HCT116 (cell line): ENCODE measurements around the gene STK11. TPM values are rescaled to one million over a fixed set of nuclear protein-coding genes. Genes with fewer than 3 reads are reported as not detected.

Experiments used
- ATAC-seq: fragments of 200-7000 bp; cut with Tn5 transposase; 2 replicates; pipeline ENCODE4 v1.9.1; 2020; ENCODE audit warnings: mild to moderate bottlenecking, moderate library complexity
- BruUV-seq: library from RNA; stranded (reverse); fragments of 400-500 nt; replicated peaks from 2 replicates; lab custom pipeline; 2021; lab: Mats Ljungman, UMichigan
- CTCF ChIA-PET: fragments of 300-600 bp; sonication (Branson Sonifier 250); formaldehyde crosslinking; loops from one replicate; lab custom pipeline; 2021; ENCODE audit warnings: antibody characterized with exemption; lab: Charles Lee
- POLR2A ChIA-PET: fragments of 300-600, 350-600 bp; sonication (Branson Sonifier 250); formaldehyde crosslinking; loops from one replicate; lab custom pipeline; 2021; ENCODE audit warnings: antibody characterized with exemption; lab: Charles Lee
- RAD21 ChIA-PET, 2 experiments: fragments of 300-600 bp; sonication (Branson Sonifier 250); formaldehyde crosslinking; loops; one replicate each; lab custom pipeline; 2023; ENCODE audit warnings: low total read pairs in 2 of 2; ENCODE audit not compliant: uncharacterized antibody in 2 of 2, unreplicated experiment in 2 of 2, low non-redundant PET in 1 of 2; lab: Charles Lee
- DNase-seq: peaks from one replicate; pipeline ENCODE4 v3.0.0-alpha.2; 2010; ENCODE audit warnings: low read depth, low spot score
- H2AFZ ChIP-seq: fragments of 200-600 bp; shearing (Covaris generic), sonication (generic); 2 replicates; pipeline ENCODE4 v1.6.1; 2017; ENCODE audit warnings: low read depth, mixed run types, mixed read lengths, antibody characterized with exemption, low read length; ENCODE audit not compliant: poor library complexity, severe bottlenecking
- H3K27ac ChIP-seq: 2 replicates; pipeline ENCODE4 v1.5.1; 2012; ENCODE audit warnings: low read depth, low read length
- H3K27me3 ChIP-seq: fragments of 200-600 bp; sonication (generic); 2 replicates; pipeline ENCODE4 v1.6.1; 2016; ENCODE audit warnings: mixed run types, low read length, mixed read lengths; ENCODE audit not compliant: insufficient read depth
- H3K36me3 ChIP-seq, 2 experiments: fragments of 200-500 bp in 1 of 2; fragments of 200-600 bp in 1 of 2; sonication (Bioruptor generic) in 1 of 2; sonication (generic) in 1 of 2; 2 replicates each; pipeline versions ENCODE4 v1.5.1 to v1.6.1; 2014 to 2016; ENCODE audit warnings: low read length in 2 of 2, inconsistent platforms in 1 of 2, mixed read lengths in 1 of 2, mixed run types in 1 of 2; ENCODE audit not compliant: insufficient read depth in 2 of 2, control insufficient read depth in 1 of 2
- H3K4me1 ChIP-seq, 2 experiments: fragments of 200-600 bp in 1 of 2; sonication (generic) in 1 of 2; 2 replicates each; pipeline versions ENCODE4 v1.5.1 to v1.6.1; 2012 to 2017; ENCODE audit warnings: low read length in 2 of 2, inconsistent platforms in 1 of 2, mild to moderate bottlenecking in 1 of 2, mixed read lengths in 1 of 2, mixed run types in 1 of 2, moderate library complexity in 1 of 2; ENCODE audit not compliant: insufficient read depth in 2 of 2, control insufficient read depth in 1 of 2
- H3K4me2 ChIP-seq: fragments of 200-600 bp; sonication (generic); 2 replicates; pipeline ENCODE4 v1.6.1; 2017; ENCODE audit warnings: mixed run types, low read length, mixed read lengths
- H3K4me3 ChIP-seq, 2 experiments: fragments of 200-600 bp in 1 of 2; sonication (generic) in 1 of 2; replicated peaks in 1 of 2; 2 replicates each; pipeline ENCODE4 v1.5.1; 2011 to 2016; ENCODE audit warnings: low read length in 2 of 2, control low read depth in 1 of 2, low read depth in 1 of 2, mild to moderate bottlenecking in 1 of 2, mixed read lengths in 1 of 2, mixed run types in 1 of 2
- H3K79me2 ChIP-seq: fragments of 200-600 bp; sonication (generic); 2 replicates; pipeline ENCODE4 v1.6.1; 2017; ENCODE audit warnings: mild to moderate bottlenecking, mixed run types, low read length, moderate library complexity, mixed read lengths; ENCODE audit not compliant: insufficient read depth
- H3K9ac ChIP-seq: fragments of 200-600 bp; sonication (generic); 2 replicates; pipeline ENCODE4 v1.6.1; 2016; ENCODE audit warnings: low read length, mixed read lengths
- H3K9me2 ChIP-seq: fragments of 200-600 bp; sonication (generic), shearing (Covaris generic); 2 replicates; pipeline ENCODE4 v1.6.1; 2017; ENCODE audit warnings: mixed run types, mild to moderate bottlenecking, moderate library complexity; ENCODE audit not compliant: insufficient read depth
- H3K9me3 ChIP-seq, 2 experiments: fragments of 200-500 bp in 1 of 2; fragments of 200-600 bp in 1 of 2; sonication (Bioruptor generic) in 1 of 2; sonication (generic) in 1 of 2; 2 replicates each; pipeline ENCODE4 v1.6.1; 2014 to 2017; ENCODE audit warnings: low read length in 2 of 2, mixed read lengths in 2 of 2, inconsistent platforms in 1 of 2, low read depth in 1 of 2, mild to moderate bottlenecking in 1 of 2, mixed run types in 1 of 2, moderate library complexity in 1 of 2; ENCODE audit not compliant: control insufficient read depth in 1 of 2, insufficient read depth in 1 of 2
- H4K20me1 ChIP-seq: fragments of 200-600 bp; sonication (generic), shearing (Covaris generic); 2 replicates; pipeline ENCODE4 v1.6.1; 2017; ENCODE audit warnings: mixed run types, mild to moderate bottlenecking, moderate library complexity; ENCODE audit not compliant: insufficient read depth
- EGR1 ChIP-seq: IDR thresholded peaks from 2 replicates; pipeline ENCODE4 v1.6.1; 2012; ENCODE audit warnings: low read depth
- EZH2 ChIP-seq: fragments of 200-600 bp; sonication (generic); IDR thresholded peaks from 2 replicates; pipeline ENCODE4 v1.6.1; 2017; ENCODE audit warnings: antibody characterized with exemption, mixed run types
- EZH2phosphoT487 ChIP-seq: fragments of 200-600 bp; IDR thresholded peaks from 2 replicates; pipeline ENCODE4 v1.6.1; 2018; ENCODE audit warnings: antibody characterized with exemption, borderline replicate concordance
- JUND ChIP-seq: IDR thresholded peaks from 2 replicates; pipeline ENCODE4 v1.6.1; 2012
- POLR2A ChIP-seq: IDR thresholded peaks from 2 replicates; pipeline ENCODE4 v1.7.0; 2011; ENCODE audit warnings: borderline replicate concordance; ENCODE audit not compliant: insufficient read depth, insufficient read length; ENCODE audit errors: extremely low read depth
- POLR2AphosphoS5 ChIP-seq: IDR thresholded peaks from 2 replicates; pipeline ENCODE4 v1.6.1; 2011; ENCODE audit warnings: mild to moderate bottlenecking, low read depth, low read length, moderate library complexity
- RAD21 ChIP-seq: IDR thresholded peaks from 2 replicates; pipeline ENCODE4 v1.6.1; 2012; ENCODE audit warnings: low read depth, mild to moderate bottlenecking
- SIN3A ChIP-seq: IDR thresholded peaks from 2 replicates; pipeline ENCODE4 v1.6.1; 2012; ENCODE audit warnings: low read depth
- SRF ChIP-seq: IDR thresholded peaks from 2 replicates; pipeline ENCODE4 v1.6.1; 2012; ENCODE audit warnings: low read depth
- TCF7L2 ChIP-seq: IDR thresholded peaks from 2 replicates; pipeline ENCODE4 v1.7.0; 2011; ENCODE audit warnings: borderline replicate concordance, inconsistent platforms; ENCODE audit not compliant: insufficient read depth, insufficient read length; ENCODE audit errors: extremely low read depth
- ZNF274 ChIP-seq: fragments of 200-500 bp; sonication (Bioruptor generic); IDR thresholded peaks from 2 replicates; pipeline ENCODE4 v1.6.1; 2014; ENCODE audit warnings: mild to moderate bottlenecking, low read depth, low read length, inconsistent platforms
- intact Hi-C: fragments of 100-400 bp; cut with micrococcal nuclease; formaldehyde crosslinking; loops from 2 replicates; pipeline ENCODE4 v1.10.0; 2022
- total RNA-seq: library from RNA; stranded (reverse); gene quantifications from one replicate; pipeline ENCODE4 v1.2.1, GENCODE V29; 2021; ENCODE audit not compliant: unreplicated experiment
- TF ChIP-seq, protein P1 (sequence below), 3 experiments: fragments of 200-600 bp in 1 of 3; sonication (generic) in 1 of 3; IDR thresholded peaks in 2 of 3; conservative IDR thresholded peaks in 1 of 3; 2 replicates each; pipeline ENCODE4 v1.5.1; 2012 to 2017; ENCODE audit warnings: low read depth in 2 of 3, low read length in 2 of 3, antibody characterized with exemption in 1 of 3, borderline replicate concordance in 1 of 3, control low read depth in 1 of 3, mild to moderate bottlenecking in 1 of 3, mixed read lengths in 1 of 3, mixed run types in 1 of 3, moderate library complexity in 1 of 3; ENCODE audit not compliant: insufficient read depth in 1 of 3
- TF ChIP-seq, protein P2 (sequence below): IDR thresholded peaks from 2 replicates; pipeline ENCODE4 v1.6.1; 2012
- TF ChIP-seq, protein P3 (sequence below): IDR thresholded peaks from 2 replicates; pipeline ENCODE4 v1.6.1; 2011; ENCODE audit warnings: mild to moderate bottlenecking, low read length, moderate library complexity; ENCODE audit not compliant: insufficient replicate concordance; ENCODE audit errors: extremely low read depth

The STK11 gene
- total RNA-seq, 1 experiment from 2014 or later, result 86.9 TPM

DNA sequence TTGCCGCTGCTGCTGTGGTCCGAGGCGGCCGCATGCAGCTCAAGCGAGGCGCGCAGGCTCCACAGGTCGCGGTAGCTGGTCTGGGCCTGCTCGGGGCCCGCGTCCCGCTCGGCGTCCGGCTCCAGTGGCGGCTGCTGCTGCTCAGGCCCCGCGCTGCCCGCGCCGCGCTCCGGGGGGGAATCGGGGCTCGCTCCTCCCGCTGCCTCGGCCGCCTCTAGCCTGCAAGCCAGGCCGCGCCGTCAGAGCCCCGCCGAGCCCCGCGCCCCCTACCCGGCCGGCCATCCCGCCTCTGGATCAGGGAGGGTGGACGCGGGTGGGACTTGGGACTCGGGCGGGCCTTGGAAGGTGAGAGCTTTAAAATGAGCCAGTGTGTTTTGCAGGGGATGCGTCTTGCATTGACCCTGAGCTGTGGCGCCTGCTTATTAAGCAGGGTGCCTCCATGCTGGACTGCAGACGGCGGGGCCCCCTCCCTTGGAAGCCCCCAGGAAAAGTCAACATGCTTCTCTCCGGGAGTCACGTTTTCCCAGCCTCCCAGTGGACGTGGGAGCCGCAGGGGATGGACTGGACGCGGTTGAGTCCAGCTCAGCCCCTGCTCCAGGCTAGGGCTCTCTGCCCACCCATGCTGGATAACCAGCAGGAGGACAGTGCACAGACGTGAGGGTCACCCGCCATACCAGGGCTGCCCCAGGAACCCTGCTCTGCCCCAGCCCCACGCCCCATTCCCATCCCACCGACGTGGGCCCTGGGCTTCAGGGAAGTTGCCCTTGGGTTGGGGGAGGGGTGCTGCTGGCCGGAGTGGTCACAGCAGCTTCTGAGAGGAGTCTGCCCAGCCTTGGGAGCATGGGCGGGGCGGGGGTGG lies 24.6 kb downstream of the STK11 start (continued):
- TF ChIP-seq, protein P1, sequence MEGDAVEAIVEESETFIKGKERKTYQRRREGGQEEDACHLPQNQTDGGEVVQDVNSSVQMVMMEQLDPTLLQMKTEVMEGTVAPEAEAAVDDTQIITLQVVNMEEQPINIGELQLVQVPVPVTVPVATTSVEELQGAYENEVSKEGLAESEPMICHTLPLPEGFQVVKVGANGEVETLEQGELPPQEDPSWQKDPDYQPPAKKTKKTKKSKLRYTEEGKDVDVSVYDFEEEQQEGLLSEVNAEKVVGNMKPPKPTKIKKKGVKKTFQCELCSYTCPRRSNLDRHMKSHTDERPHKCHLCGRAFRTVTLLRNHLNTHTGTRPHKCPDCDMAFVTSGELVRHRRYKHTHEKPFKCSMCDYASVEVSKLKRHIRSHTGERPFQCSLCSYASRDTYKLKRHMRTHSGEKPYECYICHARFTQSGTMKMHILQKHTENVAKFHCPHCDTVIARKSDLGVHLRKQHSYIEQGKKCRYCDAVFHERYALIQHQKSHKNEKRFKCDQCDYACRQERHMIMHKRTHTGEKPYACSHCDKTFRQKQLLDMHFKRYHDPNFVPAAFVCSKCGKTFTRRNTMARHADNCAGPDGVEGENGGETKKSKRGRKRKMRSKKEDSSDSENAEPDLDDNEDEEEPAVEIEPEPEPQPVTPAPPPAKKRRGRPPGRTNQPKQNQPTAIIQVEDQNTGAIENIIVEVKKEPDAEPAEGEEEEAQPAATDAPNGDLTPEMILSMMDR (IDR thresholded peaks at IDR 0.05 in 2 of 3, conservative IDR thresholded peaks at IDR 0.05 in 1 of 3; ENCODE audit: borderline replicate concordance in 1 of 3, insufficient read depth in 1 of 3, low read depth in 2 of 3, low read length in 2 of 3), result no peak
- TF ChIP-seq, protein P2, sequence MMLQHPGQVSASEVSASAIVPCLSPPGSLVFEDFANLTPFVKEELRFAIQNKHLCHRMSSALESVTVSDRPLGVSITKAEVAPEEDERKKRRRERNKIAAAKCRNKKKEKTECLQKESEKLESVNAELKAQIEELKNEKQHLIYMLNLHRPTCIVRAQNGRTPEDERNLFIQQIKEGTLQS, result no peak
- TF ChIP-seq JUND (no peak), EGR1 (no peak), EZH2phosphoT487 (no peak), TCF7L2 (no peak)

DNA sequence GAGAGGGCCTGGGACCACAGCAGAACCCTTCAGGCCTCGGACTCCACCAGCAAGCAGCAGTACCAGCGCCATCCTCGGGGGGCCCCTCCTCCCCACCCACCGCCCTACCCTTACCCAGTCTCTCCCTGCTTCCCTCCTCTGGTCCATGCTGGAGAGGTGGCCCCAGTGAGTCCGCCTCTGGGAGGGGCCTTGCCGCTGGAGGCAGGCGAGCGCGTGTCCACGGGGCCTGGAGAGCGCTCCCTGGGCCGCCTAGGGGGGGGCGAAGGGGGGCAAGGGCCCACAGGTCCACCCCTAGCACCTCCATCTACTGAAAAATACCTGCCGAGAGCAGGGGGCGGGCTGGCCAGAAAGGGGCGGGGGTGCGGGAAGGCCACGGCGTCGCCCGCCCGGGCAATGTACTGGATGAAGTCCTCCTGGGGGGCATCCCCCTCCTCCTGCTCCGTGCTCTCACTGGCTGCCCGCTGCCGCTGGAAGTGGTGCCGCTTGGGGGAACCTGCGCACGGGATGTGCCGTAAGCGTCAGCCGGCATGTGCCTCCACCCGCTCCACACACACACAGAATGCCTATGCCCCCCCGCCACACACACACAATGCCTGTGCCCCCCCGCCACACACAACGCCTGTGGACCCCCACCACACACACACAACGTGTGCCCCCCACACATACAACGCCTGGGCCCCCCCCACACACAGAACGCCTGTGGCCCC lies 25.4 kb downstream of the STK11 start:
- Histone ChIP-seq H3K9me2 (no peaks in the 10 kb centered on the region), H3K9me3 (no peaks in the 10 kb centered on the region), H3K9ac (no peak overlapping the region), H3K79me2 (peaks cover 8% of the 10 kb centered on the region; the same call in 1 of the 2 replicates), H3K27ac (no peak overlapping the region), H3K4me1 (peaks cover 19 to 44% of the 10 kb centered on the region in 2 experiments), H3K27me3 (no peaks in the 10 kb centered on the region), H3K4me2 (no peak overlapping the region), H3K4me3 (no peak overlapping the region), H3K36me3 (peaks cover 3 to 16% of the 10 kb centered on the region in 2 experiments; a peak in 3 of 4 replicates), H2AFZ (no peak overlapping the region), H4K20me1 (no peaks in the 10 kb centered on the region)
- no TSS peak for BruUV-seq
- ATAC-seq (no peak), DNase-seq (no peak)
- intact Hi-C loops, result no loop called here
- POLR2A ChIA-PET, result no interaction called here
- CTCF ChIA-PET, result no interaction called here
- RAD21 ChIA-PET, result no interaction called here
- TF ChIP-seq, protein P2, result no peak
- no peak for TF ChIP-seq POLR2AphosphoS5
- TF ChIP-seq SIN3A, result no peak
- no peak for TF ChIP-seq POLR2A
- TF ChIP-seq JUND, result no peak
- TF ChIP-seq EZH2, result no peak
- TF ChIP-seq EZH2phosphoT487, result no peak
- TF ChIP-seq, protein P3, sequence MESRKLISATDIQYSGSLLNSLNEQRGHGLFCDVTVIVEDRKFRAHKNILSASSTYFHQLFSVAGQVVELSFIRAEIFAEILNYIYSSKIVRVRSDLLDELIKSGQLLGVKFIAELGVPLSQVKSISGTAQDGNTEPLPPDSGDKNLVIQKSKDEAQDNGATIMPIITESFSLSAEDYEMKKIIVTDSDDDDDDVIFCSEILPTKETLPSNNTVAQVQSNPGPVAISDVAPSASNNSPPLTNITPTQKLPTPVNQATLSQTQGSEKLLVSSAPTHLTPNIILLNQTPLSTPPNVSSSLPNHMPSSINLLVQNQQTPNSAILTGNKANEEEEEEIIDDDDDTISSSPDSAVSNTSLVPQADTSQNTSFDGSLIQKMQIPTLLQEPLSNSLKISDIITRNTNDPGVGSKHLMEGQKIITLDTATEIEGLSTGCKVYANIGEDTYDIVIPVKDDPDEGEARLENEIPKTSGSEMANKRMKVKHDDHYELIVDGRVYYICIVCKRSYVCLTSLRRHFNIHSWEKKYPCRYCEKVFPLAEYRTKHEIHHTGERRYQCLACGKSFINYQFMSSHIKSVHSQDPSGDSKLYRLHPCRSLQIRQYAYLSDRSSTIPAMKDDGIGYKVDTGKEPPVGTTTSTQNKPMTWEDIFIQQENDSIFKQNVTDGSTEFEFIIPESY, result no peak
- TF ChIP-seq ZNF274, result no peak
- no peak for TF ChIP-seq TCF7L2
- TF ChIP-seq RAD21, result no peak
- no peak for TF ChIP-seq SRF
